Colonic mucosa (tissue), 4 donors: ENCODE data around the gene FAM217B. TPM values are rescaled to one million over a fixed set of nuclear protein-coding genes. Genes with fewer than 3 reads are reported as not detected.

Experiments
- DNase-seq: peaks from one replicate; pipeline ENCODE4 v3.0.0-alpha.2; 2020
- H3K27ac ChIP-seq: fragments of 200-600 bp; one replicate; pipeline ENCODE4 v1.8.0; 2021
- H3K27me3 ChIP-seq: fragments of 200-600 bp; one replicate; pipeline ENCODE4 v1.8.0; 2021
- H3K36me3 ChIP-seq: fragments of 200-600 bp; one replicate; pipeline ENCODE4 v1.8.0; 2021
- H3K4me1 ChIP-seq: fragments of 200-600 bp; one replicate; pipeline ENCODE4 v1.8.0; 2021; ENCODE audit warnings: mild to moderate bottlenecking
- H3K4me3 ChIP-seq: fragments of 200-600 bp; one replicate; pipeline ENCODE4 v1.8.0; 2021
- H3K9ac ChIP-seq, 2 donors: one replicate each; pipeline ENCODE4 v1.7.0; 2013; ENCODE audit warnings: control low read depth in 2 of 2, low read depth in 2 of 2, low read length in 2 of 2
- H3K9me3 ChIP-seq: fragments of 200-600 bp; one replicate; pipeline ENCODE4 v1.8.0; 2021
- intact Hi-C: fragments of 100-400 bp; cut with DNase I; formaldehyde crosslinking; loops from one replicate; pipeline ENCODE4 v1.14.1; 2022
- total RNA-seq, 2 donors: library from RNA; stranded (reverse); fragmentation: NEBNext Ultra II Directional in 1 of 2; extraction: Animal tissue kit (Norgen Biotek cat#: 25700) in 1 of 2; gene quantifications; one replicate each; pipeline ENCODE4 v1.2.1, GENCODE V29; 2021
- TF ChIP-seq, protein P1 (sequence below): fragments of 200-600 bp; IDR thresholded peaks from one replicate; pipeline ENCODE4 v1.8.0; 2022; ENCODE audit warnings: antibody characterized with exemption, mild to moderate bottlenecking
- donor health status: healthy.
- donor health status: DM: no; HTN: no; CAD: no.
- donor health status: DM: no; HTN: no; CAD: no.

Gene FAM217B
- total RNA-seq, 2 donors from 2014 or later, result 5.5 to 11.2 TPM

GRCh38 chr20:59976156-59976782 is 36.1 kb downstream of the FAM217B start:
- Histone ChIP-seq H3K36me3 (no peaks in the 10 kb centered on the region), H3K27ac (no peak overlapping the region), H3K4me1 (no peaks in the 10 kb centered on the region), H3K9ac (no peak overlapping the region), H3K27me3 (no peaks in the 10 kb centered on the region), H3K4me3 (no peak overlapping the region), H3K9me3 (no peaks in the 10 kb centered on the region)
- intact Hi-C loops, result no loop called here
- TF ChIP-seq, protein P1, sequence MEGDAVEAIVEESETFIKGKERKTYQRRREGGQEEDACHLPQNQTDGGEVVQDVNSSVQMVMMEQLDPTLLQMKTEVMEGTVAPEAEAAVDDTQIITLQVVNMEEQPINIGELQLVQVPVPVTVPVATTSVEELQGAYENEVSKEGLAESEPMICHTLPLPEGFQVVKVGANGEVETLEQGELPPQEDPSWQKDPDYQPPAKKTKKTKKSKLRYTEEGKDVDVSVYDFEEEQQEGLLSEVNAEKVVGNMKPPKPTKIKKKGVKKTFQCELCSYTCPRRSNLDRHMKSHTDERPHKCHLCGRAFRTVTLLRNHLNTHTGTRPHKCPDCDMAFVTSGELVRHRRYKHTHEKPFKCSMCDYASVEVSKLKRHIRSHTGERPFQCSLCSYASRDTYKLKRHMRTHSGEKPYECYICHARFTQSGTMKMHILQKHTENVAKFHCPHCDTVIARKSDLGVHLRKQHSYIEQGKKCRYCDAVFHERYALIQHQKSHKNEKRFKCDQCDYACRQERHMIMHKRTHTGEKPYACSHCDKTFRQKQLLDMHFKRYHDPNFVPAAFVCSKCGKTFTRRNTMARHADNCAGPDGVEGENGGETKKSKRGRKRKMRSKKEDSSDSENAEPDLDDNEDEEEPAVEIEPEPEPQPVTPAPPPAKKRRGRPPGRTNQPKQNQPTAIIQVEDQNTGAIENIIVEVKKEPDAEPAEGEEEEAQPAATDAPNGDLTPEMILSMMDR, result no peak
- no peak for DNase-seq

DNA sequence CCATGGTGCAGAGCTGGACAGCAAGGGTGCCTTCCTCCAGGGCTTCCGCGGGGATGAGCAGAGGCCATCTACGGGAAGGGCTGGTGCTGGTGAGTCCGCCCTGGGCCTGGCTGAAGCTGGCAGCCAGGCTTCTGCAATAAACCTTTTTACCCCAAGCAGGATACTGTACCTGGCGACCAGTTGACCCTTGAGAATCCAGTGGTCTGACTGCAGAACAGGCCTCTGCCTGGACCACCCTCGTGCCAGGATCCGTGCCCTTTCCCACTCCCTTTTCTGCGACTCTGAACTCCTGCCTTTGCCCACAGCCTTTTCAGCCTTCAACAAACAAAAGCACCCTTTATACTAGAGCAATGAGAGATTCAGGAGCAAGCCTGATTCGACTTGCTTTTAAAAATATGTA is 36.9 kb downstream of the FAM217B start:
- Histone ChIP-seq H3K27ac (no peak overlapping the region), H3K9me3 (no peaks in the 10 kb centered on the region), H3K9ac (no peak overlapping the region), H3K36me3 (no peaks in the 10 kb centered on the region), H3K27me3 (no peaks in the 10 kb centered on the region), H3K4me3 (no peak overlapping the region), H3K4me1 (no peaks in the 10 kb centered on the region)
- DNase-seq, result no peak
- TF ChIP-seq, protein P1, result no peak
- intact Hi-C loops, result no loop called here

DNA sequence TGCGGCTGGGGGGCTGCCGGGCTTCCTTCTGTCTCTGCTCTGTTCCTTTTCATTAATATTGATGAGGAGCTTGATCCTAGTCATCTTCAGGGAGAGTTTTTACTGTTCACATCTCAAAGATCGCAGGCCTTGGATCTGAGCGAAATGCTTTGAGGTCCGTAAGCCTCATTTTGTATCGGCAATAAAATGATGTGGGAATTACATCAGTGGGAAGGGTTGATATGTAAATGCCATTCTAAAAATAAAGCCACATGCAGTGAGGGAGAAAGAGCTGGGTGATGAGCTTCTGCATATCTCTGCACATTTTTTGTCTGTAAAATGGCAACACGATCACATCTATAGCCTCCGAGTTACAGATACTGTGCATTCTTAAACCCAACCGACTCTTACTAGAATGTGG is 42.9 kb downstream of the FAM217B start:
- intact Hi-C loops, result no loop called here
- TF ChIP-seq, protein P1, result no peak
- H3K27ac ChIP-seq, result no peak overlapping the region
- H3K9ac ChIP-seq, result no peak overlapping the region
- H3K9me3 ChIP-seq, result no peaks in the 10 kb centered on the region
- no peak overlapping the region for H3K4me3 ChIP-seq
- no peak for DNase-seq
- no peaks in the 10 kb centered on the region for H3K27me3 ChIP-seq
- no peaks in the 10 kb centered on the region for H3K4me1 ChIP-seq
- no peaks in the 10 kb centered on the region for H3K36me3 ChIP-seq

DNA sequence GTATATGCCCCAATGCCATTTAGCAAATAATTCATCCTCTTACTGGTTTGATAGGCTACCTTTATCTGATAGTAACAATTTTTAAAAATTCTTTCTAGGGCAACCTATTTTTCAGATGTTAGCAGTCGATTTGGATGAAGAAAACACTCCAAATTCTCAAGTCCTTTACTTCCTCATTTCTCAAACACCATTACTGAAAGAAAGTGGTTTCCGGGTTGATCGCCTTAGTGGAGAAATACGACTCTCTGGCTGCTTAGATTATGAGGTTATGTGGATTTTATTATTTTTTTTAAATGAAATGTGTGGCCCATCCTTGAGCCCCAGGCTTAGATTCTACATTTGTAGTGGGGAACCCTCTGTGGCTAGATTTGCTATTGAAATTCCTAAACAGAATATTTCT is 44.4 kb downstream of the FAM217B start:
- H3K4me3 ChIP-seq, result no peak overlapping the region
- no peak for DNase-seq
- TF ChIP-seq, protein P1, result no peak
- H3K27me3 ChIP-seq, result no peaks in the 10 kb centered on the region
- H3K27ac ChIP-seq, result no peak overlapping the region
- no peaks in the 10 kb centered on the region for H3K36me3 ChIP-seq
- no peaks in the 10 kb centered on the region for H3K4me1 ChIP-seq
- H3K9ac ChIP-seq, result no peak overlapping the region
- intact Hi-C loops, result no loop called here
- no peaks in the 10 kb centered on the region for H3K9me3 ChIP-seq

- Histone ChIP-seq H3K27ac (no peak overlapping the region), H3K27me3 (no peaks in the 10 kb centered on the region), H3K36me3 (no peaks in the 10 kb centered on the region), H3K4me3 (no peak overlapping the region), H3K9ac (no peak overlapping the region), H3K9me3 (no peaks in the 10 kb centered on the region), H3K4me1 (no peaks in the 10 kb centered on the region)
- no peak for DNase-seq
- TF ChIP-seq, protein P1, result no peak
- intact Hi-C loops, result no loop called here
Measured at GRCh38 chr20:59985164-59985563, 45.0 kb downstream of the FAM217B start.
